A549 (cell line): Measurements from ENCODE around the gene DISC1.

ENCODE experiments used
- CTCF ChIP-seq: fragments of >200 bp; sonication (Bioruptor Twin); formaldehyde crosslinking; IDR thresholded peaks from 3 replicates; pipeline ENCODE4 v1.5.1; 2016
- E2F6 ChIP-seq: IDR thresholded peaks from 2 replicates; pipeline ENCODE4 v1.6.1; 2012; ENCODE audit warnings: low read depth, borderline replicate concordance
- EP300 ChIP-seq, 2 experiments: fragments of >200 bp; sonication (Bioruptor Twin); formaldehyde crosslinking; IDR thresholded peaks; 2 replicates in 1 of 2; 3 replicates in 1 of 2; pipeline ENCODE4 v1.6.1; 2016 to 2017
- FOSL2 ChIP-seq, 2 experiments: fragments of 450-650 bp in 1 of 2; fragments of >200 bp in 1 of 2; sonication (Bioruptor Twin) in 1 of 2; formaldehyde crosslinking; IDR thresholded peaks; 2 replicates each; pipeline versions ENCODE4 v1.5.0 to v1.6.1; 2016 to 2020; ENCODE audit warnings: mild to moderate bottlenecking in 1 of 2, moderate library complexity in 1 of 2
- HMGXB4 ChIP-seq: fragments of 250-450 bp; sonication (Bioruptor Pico); IDR thresholded peaks from 2 replicates; pipeline ENCODE4 v1.5.0; 2021; ENCODE audit warnings: mild to moderate bottlenecking, moderate library complexity, borderline replicate concordance
- JUNB ChIP-seq: fragments of >200 bp; sonication (Bioruptor Twin); formaldehyde crosslinking; IDR thresholded peaks from 2 replicates; pipeline ENCODE4 v1.6.1; 2016
- MAZ ChIP-seq: fragments of 150-350 bp; IDR thresholded peaks from 2 replicates; pipeline ENCODE4 v1.6.1; 2014; ENCODE audit warnings: antibody characterized with exemption, low read depth, low read length, borderline replicate concordance
- MYC ChIP-seq: IDR thresholded peaks from 2 replicates; pipeline ENCODE4 v1.6.1; 2012; ENCODE audit warnings: mild to moderate bottlenecking, inconsistent platforms, low read length, improper control_type of control experiment, borderline replicate concordance
- NR3C1 ChIP-seq: fragments of >200 bp; sonication (Bioruptor Twin); formaldehyde crosslinking; IDR thresholded peaks from 3 replicates; pipeline ENCODE4 v1.6.1; 2017
- REST ChIP-seq: fragments of 200-600 bp; sonication (generic); IDR thresholded peaks from 2 replicates; pipeline ENCODE4 v1.6.1; 2016; ENCODE audit warnings: antibody characterized with exemption, mild to moderate bottlenecking, moderate library complexity
- SREBF2 ChIP-seq: fragments of 450-650 bp; IDR thresholded peaks from 2 replicates; pipeline ENCODE4 v1.6.1; 2014; ENCODE audit warnings: mild to moderate bottlenecking, moderate library complexity
- TFCP2L1 ChIP-seq: fragments of 250-450 bp; sonication (Bioruptor Pico); IDR thresholded peaks from 2 replicates; pipeline ENCODE4 v1.5.0; 2021; ENCODE audit warnings: mild to moderate bottlenecking
- USF2 ChIP-seq: fragments of 450-650 bp; IDR thresholded peaks from 2 replicates; pipeline ENCODE4 v1.6.1; 2014; ENCODE audit warnings: antibody characterized with exemption
- ZFP36 ChIP-seq: fragments of 450-650 bp; IDR thresholded peaks from 2 replicates; pipeline ENCODE4 v1.6.1; 2014; ENCODE audit warnings: borderline replicate concordance; ENCODE audit not compliant: partially characterized antibody

GRCh38 chr1:231871878-231872277 lies 245.3 kb downstream of the DISC1 start:
- no peak for TF ChIP-seq FOSL2 (IDR thresholded peaks at IDR 0.05)
- no peak for TF ChIP-seq FOSL2 (CRISPR knock-in tag; IDR thresholded peaks at IDR 0.05)
- no peak for TF ChIP-seq REST
- TF ChIP-seq EP300 (IDR thresholded peaks at IDR 0.05): no peak
- TF ChIP-seq MAZ: no peak
- no peak for TF ChIP-seq CTCF
- no peak for TF ChIP-seq USF2
- no peak for TF ChIP-seq E2F6
- TF ChIP-seq SREBF2: no peak
- TF ChIP-seq MYC: no peak
- no peak for TF ChIP-seq JUNB
- TF ChIP-seq ZFP36: no peak
- TF ChIP-seq NR3C1: no peak
- TF ChIP-seq TFCP2L1 (CRISPR knock-in tag): no peak
- TF ChIP-seq HMGXB4 (CRISPR knock-in tag): no peak
